A673 (cell line): ENCODE results near the gene COL4A3. TPM values are rescaled to one million over a fixed set of nuclear protein-coding genes. Genes with fewer than 3 reads are reported as not detected.

Source experiments
- BruUV-seq: library from RNA; stranded (reverse); fragments of 400-500 nt; replicated peaks from 2 replicates; lab custom pipeline; 2021; lab: Mats Ljungman, UMichigan
- CTCF ChIA-PET: fragments of 300-600 bp; sonication (Branson Sonifier 250); formaldehyde crosslinking; loops from one replicate; lab custom pipeline; 2022; ENCODE audit warnings: antibody characterized with exemption; lab: Charles Lee
- POLR2A ChIA-PET: fragments of 300-600 bp; sonication (Branson Sonifier 250); formaldehyde crosslinking; loops from one replicate; lab custom pipeline; 2022; ENCODE audit warnings: antibody characterized with exemption; ENCODE audit not compliant: low non-redundant PET; lab: Charles Lee
- DNase-seq: peaks from one replicate; pipeline ENCODE4 v3.0.0-alpha.2; 2015; ENCODE audit warnings: low spot score
- H3K27ac ChIP-seq: fragments of 200-600 bp; sonication (generic); 2 replicates; pipeline ENCODE4 v1.5.1; 2016; ENCODE audit warnings: mixed run types, low read depth, mild to moderate bottlenecking, mixed read lengths, antibody characterized with exemption, low read length; ENCODE audit not compliant: poor library complexity, severe bottlenecking
- H3K27me3 ChIP-seq: fragments of 200-600 bp; sonication (generic); replicated peaks from 2 replicates; pipeline ENCODE4 v1.6.1; 2017; ENCODE audit warnings: mixed run types, low read depth, mild to moderate bottlenecking, mixed read lengths, antibody characterized with exemption, low read length; ENCODE audit not compliant: insufficient read depth, poor library complexity
- H3K36me3 ChIP-seq: fragments of 200-600 bp; sonication (generic); 2 replicates; pipeline ENCODE4 v1.6.1; 2016; ENCODE audit warnings: mixed run types, mild to moderate bottlenecking, mixed read lengths, antibody characterized with exemption, low read length; ENCODE audit not compliant: insufficient read depth, poor library complexity, severe bottlenecking
- H3K4me1 ChIP-seq: fragments of 200-600 bp; sonication (generic); 2 replicates; pipeline ENCODE4 v1.6.1; 2017; ENCODE audit warnings: mixed run types, mild to moderate bottlenecking, mixed read lengths, antibody characterized with exemption, low read length; ENCODE audit not compliant: insufficient read depth, poor library complexity, severe bottlenecking
- H3K4me3 ChIP-seq: fragments of 200-600 bp; sonication (generic); 2 replicates; pipeline ENCODE4 v1.5.1; 2016; ENCODE audit warnings: low read depth, mixed run types, mild to moderate bottlenecking, mixed read lengths, low read length; ENCODE audit not compliant: poor library complexity, severe bottlenecking
- H3K9me3 ChIP-seq: fragments of 200-600 bp; sonication (generic); 2 replicates; pipeline ENCODE4 v1.6.1; 2016; ENCODE audit warnings: mixed run types, low read depth, mild to moderate bottlenecking, mixed read lengths, antibody characterized with exemption, low read length; ENCODE audit not compliant: poor library complexity, severe bottlenecking
- EZH2 ChIP-seq: fragments of 200-600 bp; sonication (generic); IDR thresholded peaks from 2 replicates; pipeline ENCODE4 v1.6.1; 2017; ENCODE audit warnings: borderline replicate concordance, low read depth, mild to moderate bottlenecking, mixed read lengths, antibody characterized with exemption, low read length; ENCODE audit not compliant: poor library complexity, severe bottlenecking
- intact Hi-C: fragments of 100-400 bp; cut with micrococcal nuclease; formaldehyde crosslinking; loops from one replicate; pipeline ENCODE4 v1.10.0; 2022; ENCODE audit not compliant: unreplicated experiment
- total RNA-seq: library from RNA; stranded (reverse); gene quantifications from 2 replicates; pipeline ENCODE4 v1.2.3, GENCODE V29; 2021
- TF ChIP-seq, protein P1 (sequence below): fragments of 300-800, 200-600 bp; sonication (generic); conservative IDR thresholded peaks from 2 replicates; pipeline ENCODE4 v1.5.1; 2017; ENCODE audit warnings: low read depth, mild to moderate bottlenecking, antibody characterized with exemption, low read length, moderate library complexity, mixed read lengths

COL4A3 gene
- total RNA-seq, 1 experiment from 2014 or later, result not detected

DNA sequence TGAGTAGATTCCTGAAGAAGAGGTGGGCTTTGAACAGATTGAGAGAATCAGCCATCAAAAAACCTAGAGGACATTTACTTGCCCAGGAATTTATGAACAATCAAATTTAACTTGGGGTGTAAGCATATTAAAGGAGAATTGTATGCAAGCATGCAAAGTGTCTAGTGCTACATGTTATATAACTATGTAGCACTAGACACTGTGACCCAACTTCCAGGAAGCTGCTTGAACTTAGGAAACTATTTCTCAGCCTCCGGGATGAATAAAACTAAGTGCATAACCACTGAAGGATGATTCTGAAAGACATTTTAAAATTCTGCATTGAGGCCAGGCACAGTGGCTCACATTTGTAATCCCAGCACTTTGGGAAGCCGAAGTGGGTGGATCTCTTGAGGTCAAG is 173.0 kb downstream of the COL4A3 start:
- Histone ChIP-seq H3K27ac (no peak overlapping the region), H3K4me1 (no peaks in the 10 kb centered on the region), H3K4me3 (no peak overlapping the region), H3K36me3 (peaks cover 62% of the 10 kb centered on the region), H3K9me3 (no peaks in the 10 kb centered on the region), H3K27me3 (no peaks in the 10 kb centered on the region)
- intact Hi-C loops, result no loop called here
- ChIA-PET POLR2A (no interaction called here), CTCF (no interaction called here)
- TF ChIP-seq, protein P1, sequence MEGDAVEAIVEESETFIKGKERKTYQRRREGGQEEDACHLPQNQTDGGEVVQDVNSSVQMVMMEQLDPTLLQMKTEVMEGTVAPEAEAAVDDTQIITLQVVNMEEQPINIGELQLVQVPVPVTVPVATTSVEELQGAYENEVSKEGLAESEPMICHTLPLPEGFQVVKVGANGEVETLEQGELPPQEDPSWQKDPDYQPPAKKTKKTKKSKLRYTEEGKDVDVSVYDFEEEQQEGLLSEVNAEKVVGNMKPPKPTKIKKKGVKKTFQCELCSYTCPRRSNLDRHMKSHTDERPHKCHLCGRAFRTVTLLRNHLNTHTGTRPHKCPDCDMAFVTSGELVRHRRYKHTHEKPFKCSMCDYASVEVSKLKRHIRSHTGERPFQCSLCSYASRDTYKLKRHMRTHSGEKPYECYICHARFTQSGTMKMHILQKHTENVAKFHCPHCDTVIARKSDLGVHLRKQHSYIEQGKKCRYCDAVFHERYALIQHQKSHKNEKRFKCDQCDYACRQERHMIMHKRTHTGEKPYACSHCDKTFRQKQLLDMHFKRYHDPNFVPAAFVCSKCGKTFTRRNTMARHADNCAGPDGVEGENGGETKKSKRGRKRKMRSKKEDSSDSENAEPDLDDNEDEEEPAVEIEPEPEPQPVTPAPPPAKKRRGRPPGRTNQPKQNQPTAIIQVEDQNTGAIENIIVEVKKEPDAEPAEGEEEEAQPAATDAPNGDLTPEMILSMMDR, result no peak
- no peak for TF ChIP-seq EZH2
- DNase-seq, result no peak
- no TSS peak for BruUV-seq

DNA sequence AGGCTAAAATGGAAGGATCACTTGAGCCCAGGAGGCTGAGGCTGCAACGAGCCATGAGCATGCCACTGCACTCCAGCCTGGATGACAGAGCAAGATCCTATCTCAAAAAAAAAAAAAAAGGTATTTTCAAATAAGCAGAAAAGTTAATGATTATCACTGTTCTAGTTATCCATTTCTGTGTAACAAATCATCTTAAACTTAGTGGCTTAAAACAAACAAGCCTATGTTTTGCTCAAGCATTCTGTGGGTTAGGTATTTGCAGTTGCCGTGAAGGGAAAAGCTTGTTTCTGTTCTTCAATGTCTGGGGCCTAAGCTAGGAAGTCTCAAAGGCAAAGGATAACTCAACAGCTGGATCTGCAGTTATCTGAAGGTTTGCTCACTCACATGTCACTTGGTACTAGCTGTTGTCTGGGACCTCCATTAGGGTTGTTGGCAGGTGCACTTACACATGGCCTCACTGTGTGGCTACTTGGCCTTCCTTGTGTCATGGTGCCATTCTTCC is 174.7 kb downstream of the COL4A3 start:
- DNase-seq, result no peak
- POLR2A ChIA-PET, result no interaction called here
- H3K4me3 ChIP-seq, result no peak overlapping the region
- TF ChIP-seq, protein P1, result no peak
- TF ChIP-seq EZH2, result no peak
- H3K4me1 ChIP-seq, result no peaks in the 10 kb centered on the region
- BruUV-seq, result no TSS peak
- H3K27ac ChIP-seq, result no peak overlapping the region
- CTCF ChIA-PET, result no interaction called here
- H3K36me3 ChIP-seq, result peaks cover 45% of the 10 kb centered on the region
- H3K9me3 ChIP-seq, result no peaks in the 10 kb centered on the region
- intact Hi-C loops, result no loop called here
- H3K27me3 ChIP-seq, result no peaks in the 10 kb centered on the region

DNA sequence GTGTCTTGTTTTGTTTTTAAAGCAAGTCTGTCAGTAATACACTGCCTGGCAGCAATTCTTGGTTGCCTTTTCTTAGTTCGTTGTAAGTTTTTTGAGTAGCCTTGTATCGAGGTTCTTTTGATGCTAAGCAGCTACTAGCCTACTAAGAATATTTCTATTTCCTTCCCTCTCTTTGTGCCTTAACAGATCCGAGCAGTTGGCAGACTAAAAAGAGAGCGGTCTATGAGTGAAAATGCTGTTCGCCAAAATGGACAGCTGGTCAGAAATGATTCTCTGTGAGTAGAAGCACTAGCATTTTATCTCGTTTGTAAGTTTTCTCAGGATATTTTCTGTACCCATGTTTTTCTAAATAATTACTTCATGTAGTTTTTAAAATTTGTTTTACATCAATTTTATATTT is 175.7 kb downstream of the COL4A3 start:
- ChIA-PET POLR2A (no interaction called here), CTCF (no interaction called here)
- no peak for DNase-seq
- Histone ChIP-seq H3K9me3 (no peaks in the 10 kb centered on the region), H3K4me3 (no peak overlapping the region), H3K4me1 (no peaks in the 10 kb centered on the region), H3K27me3 (no peaks in the 10 kb centered on the region), H3K36me3 (peaks cover 43% of the 10 kb centered on the region), H3K27ac (no peak overlapping the region)
- BruUV-seq, result no TSS peak
- TF ChIP-seq, protein P1, result no peak
- TF ChIP-seq EZH2, result no peak
- intact Hi-C loops, result no loop called here
